Panc1 (cell line): ENCODE results near the gene REPIN1. TPM values are rescaled to one million over a fixed set of nuclear protein-coding genes. Genes with fewer than 3 reads are reported as not detected.

Source experiments
- ATAC-seq: fragments of 200-7000 bp; cut with Tn5 transposase; 2 replicates; pipeline ENCODE4 v1.9.1; 2020; ENCODE audit warnings: mild to moderate bottlenecking, moderate library complexity
- BruUV-seq: library from RNA; stranded (reverse); fragments of 400-500 nt; replicated peaks from 2 replicates; lab custom pipeline; 2021; lab: Mats Ljungman, UMichigan
- CTCF ChIA-PET: fragments of 300-600 bp; sonication (Branson Sonifier 250); formaldehyde crosslinking; loops from one replicate; lab custom pipeline; 2022; ENCODE audit warnings: antibody characterized with exemption; lab: Charles Lee
- POLR2A ChIA-PET: fragments of 300-600 bp; sonication (Branson Sonifier 250); formaldehyde crosslinking; loops from one replicate; lab custom pipeline; 2022; ENCODE audit warnings: antibody characterized with exemption; lab: Charles Lee
- DNase-seq: peaks from one replicate; pipeline ENCODE4 v3.0.0-alpha.2; 2010; ENCODE audit warnings: low read depth, low spot score
- H3K27ac ChIP-seq: 2 replicates; pipeline ENCODE4 v1.5.1; 2011; ENCODE audit warnings: mild to moderate bottlenecking, low read length, inconsistent platforms
- H3K27me3 ChIP-seq: fragments of 200-500 bp; sonication (Bioruptor generic); 2 replicates; pipeline ENCODE4 v1.6.0; 2014; ENCODE audit warnings: low read length, inconsistent platforms; ENCODE audit not compliant: control insufficient read depth, insufficient read depth
- H3K36me3 ChIP-seq: fragments of 200-500 bp; sonication (Bioruptor generic); 2 replicates; pipeline ENCODE4 v1.5.1; 2014; ENCODE audit warnings: inconsistent platforms, mild to moderate bottlenecking, low read length, moderate library complexity; ENCODE audit not compliant: control insufficient read depth, insufficient read depth
- H3K4me1 ChIP-seq: 2 replicates; pipeline ENCODE4 v1.5.1; 2011; ENCODE audit warnings: inconsistent platforms, mild to moderate bottlenecking, low read length, moderate library complexity; ENCODE audit not compliant: control insufficient read depth, insufficient read depth
- H3K4me3 ChIP-seq, 2 experiments: 2 replicates each; pipeline ENCODE4 v1.5.1; 2011 to 2012; ENCODE audit warnings: low read depth in 2 of 2, low read length in 2 of 2, mild to moderate bottlenecking in 2 of 2, inconsistent platforms in 1 of 2, moderate library complexity in 1 of 2
- H3K9me3 ChIP-seq: fragments of 200-500 bp; sonication (Bioruptor generic); 2 replicates; pipeline ENCODE4 v1.5.1; 2014; ENCODE audit warnings: low read depth, mild to moderate bottlenecking, inconsistent platforms, low read length, moderate library complexity; ENCODE audit not compliant: control insufficient read depth, insufficient read depth
- POLR2AphosphoS5 ChIP-seq: IDR thresholded peaks from 2 replicates; pipeline ENCODE4 v1.6.1; 2012; ENCODE audit warnings: mild to moderate bottlenecking, low read depth, low read length, moderate library complexity
- SIN3A ChIP-seq: IDR thresholded peaks from 2 replicates; pipeline ENCODE4 v1.6.1; 2012; ENCODE audit warnings: low read depth, mild to moderate bottlenecking, low read length, moderate library complexity, borderline replicate concordance; ENCODE audit not compliant: insufficient read depth
- TCF7L2 ChIP-seq: IDR thresholded peaks from 2 replicates; pipeline ENCODE4 v1.6.1; 2011; ENCODE audit warnings: mild to moderate bottlenecking, low read depth, low read length, inconsistent platforms
- in situ Hi-C: cut with HindIII; loops from 2 replicates; pipeline ENCODE4 v1.10.0; 2016; ENCODE audit warnings: low sequenced_read_pairs, low pct_unique_long_range_greater_than_20kb
- intact Hi-C: fragments of 100-400 bp; cut with micrococcal nuclease; formaldehyde crosslinking; loops from one replicate; pipeline ENCODE4 v1.10.0; 2022; ENCODE audit not compliant: unreplicated experiment
- total RNA-seq: library from RNA; stranded (reverse); gene quantifications from one replicate; pipeline ENCODE4 v1.2.1, GENCODE V29; 2021; ENCODE audit not compliant: unreplicated experiment
- TF ChIP-seq, protein P1 (sequence below), 2 experiments: IDR thresholded peaks; 2 replicates each; pipeline ENCODE4 v1.6.1; 2011 to 2012; ENCODE audit warnings: low read depth in 2 of 2, control low read depth in 1 of 2, low read length in 1 of 2, mild to moderate bottlenecking in 1 of 2, moderate library complexity in 1 of 2; ENCODE audit not compliant: insufficient read depth in 1 of 2
- TF ChIP-seq, protein P2 (sequence below): fragments of 450-650 bp; IDR thresholded peaks from 2 replicates; pipeline ENCODE4 v1.5.1; 2017; ENCODE audit warnings: mild to moderate bottlenecking

Gene REPIN1
- total RNA-seq, 1 experiment from 2014 or later = 209 TPM

DNA sequence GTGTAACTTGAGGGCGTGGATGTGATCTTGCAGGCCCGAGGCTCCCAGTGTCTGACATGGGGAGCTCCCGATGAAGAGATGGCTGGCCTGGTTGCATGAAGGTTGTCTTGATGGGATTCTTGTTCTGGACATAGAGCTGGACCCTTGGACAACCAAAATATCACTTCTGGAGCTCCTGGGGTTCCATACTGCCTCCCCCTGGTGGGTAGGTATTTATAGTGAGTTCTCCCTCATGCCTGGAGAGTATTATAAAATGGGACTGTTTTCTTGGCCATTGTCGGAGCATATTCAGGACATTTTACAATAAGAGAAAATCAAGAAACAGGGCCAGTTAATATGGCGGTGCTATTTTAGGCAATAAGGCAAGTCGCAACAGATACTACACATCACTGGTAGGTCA, 49.2 kb downstream of the REPIN1 start:
- Histone ChIP-seq H3K27ac (no peak overlapping the region), H3K4me1 (peaks cover 7% of the 10 kb centered on the region; the same call in 1 of the 2 replicates), H3K27me3 (no peaks in the 10 kb centered on the region), H3K36me3 (no peaks in the 10 kb centered on the region), H3K4me3 (no peak overlapping the region), H3K9me3 (no peaks in the 10 kb centered on the region)
- ChIA-PET CTCF (interaction anchor here (0.6 to 0.8 kb wide), 2 partner anchors 11 to 63 kb away, joined by 3 to 7 read pairs; no protein-coding TSS in a partner anchor), POLR2A (no interaction called here)
- DNase-seq (no peak), ATAC-seq (no peak)
- intact Hi-C loops = no loop called here
- BruUV-seq = no TSS peak
- TF ChIP-seq, protein P1, sequence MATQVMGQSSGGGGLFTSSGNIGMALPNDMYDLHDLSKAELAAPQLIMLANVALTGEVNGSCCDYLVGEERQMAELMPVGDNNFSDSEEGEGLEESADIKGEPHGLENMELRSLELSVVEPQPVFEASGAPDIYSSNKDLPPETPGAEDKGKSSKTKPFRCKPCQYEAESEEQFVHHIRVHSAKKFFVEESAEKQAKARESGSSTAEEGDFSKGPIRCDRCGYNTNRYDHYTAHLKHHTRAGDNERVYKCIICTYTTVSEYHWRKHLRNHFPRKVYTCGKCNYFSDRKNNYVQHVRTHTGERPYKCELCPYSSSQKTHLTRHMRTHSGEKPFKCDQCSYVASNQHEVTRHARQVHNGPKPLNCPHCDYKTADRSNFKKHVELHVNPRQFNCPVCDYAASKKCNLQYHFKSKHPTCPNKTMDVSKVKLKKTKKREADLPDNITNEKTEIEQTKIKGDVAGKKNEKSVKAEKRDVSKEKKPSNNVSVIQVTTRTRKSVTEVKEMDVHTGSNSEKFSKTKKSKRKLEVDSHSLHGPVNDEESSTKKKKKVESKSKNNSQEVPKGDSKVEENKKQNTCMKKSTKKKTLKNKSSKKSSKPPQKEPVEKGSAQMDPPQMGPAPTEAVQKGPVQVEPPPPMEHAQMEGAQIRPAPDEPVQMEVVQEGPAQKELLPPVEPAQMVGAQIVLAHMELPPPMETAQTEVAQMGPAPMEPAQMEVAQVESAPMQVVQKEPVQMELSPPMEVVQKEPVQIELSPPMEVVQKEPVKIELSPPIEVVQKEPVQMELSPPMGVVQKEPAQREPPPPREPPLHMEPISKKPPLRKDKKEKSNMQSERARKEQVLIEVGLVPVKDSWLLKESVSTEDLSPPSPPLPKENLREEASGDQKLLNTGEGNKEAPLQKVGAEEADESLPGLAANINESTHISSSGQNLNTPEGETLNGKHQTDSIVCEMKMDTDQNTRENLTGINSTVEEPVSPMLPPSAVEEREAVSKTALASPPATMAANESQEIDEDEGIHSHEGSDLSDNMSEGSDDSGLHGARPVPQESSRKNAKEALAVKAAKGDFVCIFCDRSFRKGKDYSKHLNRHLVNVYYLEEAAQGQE (IDR thresholded peaks at IDR 0.05; ENCODE audit: insufficient read depth in 1 of 2, low read depth in 2 of 2, low read length in 1 of 2) = no peak
- in situ Hi-C loops = no loop called here

DNA sequence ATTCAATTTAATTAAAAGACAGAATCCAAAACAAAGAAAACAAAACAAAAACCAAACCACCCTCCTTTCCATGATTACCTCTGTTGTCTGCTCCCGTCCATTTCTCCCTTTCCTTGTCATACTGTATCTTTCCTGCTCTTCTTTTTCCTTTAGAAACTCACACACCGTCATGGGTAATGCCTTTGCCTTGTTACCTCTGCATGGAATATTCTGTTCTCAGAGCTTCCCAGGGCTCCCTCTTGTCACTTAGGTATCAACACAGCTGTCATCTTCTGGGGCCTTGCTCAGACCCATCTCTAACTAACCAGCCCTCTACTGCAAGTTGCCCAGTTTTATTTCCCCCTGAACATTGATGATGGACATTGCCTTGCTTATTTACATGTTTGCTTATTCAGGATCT, 51.6 kb downstream of the REPIN1 start:
- H3K4me1 ChIP-seq = peaks cover 7% of the 10 kb centered on the region; the same call in 1 of the 2 replicates
- no peak overlapping the region for H3K4me3 ChIP-seq
- no peaks in the 10 kb centered on the region for H3K27me3 ChIP-seq
- ATAC-seq = no peak
- no peak for DNase-seq
- H3K36me3 ChIP-seq = no peaks in the 10 kb centered on the region
- H3K27ac ChIP-seq = no peak overlapping the region
- ChIA-PET CTCF (no interaction called here), POLR2A (no interaction called here)
- no TSS peak for BruUV-seq
- H3K9me3 ChIP-seq = no peaks in the 10 kb centered on the region
- intact Hi-C loops = loop anchor here (2.0 to 10.0 kb wide), 2 partner anchors 63 to 135 kb away; no protein-coding TSS in a partner anchor
- in situ Hi-C loops = no loop called here
- no peak for TF ChIP-seq SIN3A
- no peak for TF ChIP-seq POLR2AphosphoS5
- TF ChIP-seq TCF7L2 = no peak
- TF ChIP-seq, protein P2, sequence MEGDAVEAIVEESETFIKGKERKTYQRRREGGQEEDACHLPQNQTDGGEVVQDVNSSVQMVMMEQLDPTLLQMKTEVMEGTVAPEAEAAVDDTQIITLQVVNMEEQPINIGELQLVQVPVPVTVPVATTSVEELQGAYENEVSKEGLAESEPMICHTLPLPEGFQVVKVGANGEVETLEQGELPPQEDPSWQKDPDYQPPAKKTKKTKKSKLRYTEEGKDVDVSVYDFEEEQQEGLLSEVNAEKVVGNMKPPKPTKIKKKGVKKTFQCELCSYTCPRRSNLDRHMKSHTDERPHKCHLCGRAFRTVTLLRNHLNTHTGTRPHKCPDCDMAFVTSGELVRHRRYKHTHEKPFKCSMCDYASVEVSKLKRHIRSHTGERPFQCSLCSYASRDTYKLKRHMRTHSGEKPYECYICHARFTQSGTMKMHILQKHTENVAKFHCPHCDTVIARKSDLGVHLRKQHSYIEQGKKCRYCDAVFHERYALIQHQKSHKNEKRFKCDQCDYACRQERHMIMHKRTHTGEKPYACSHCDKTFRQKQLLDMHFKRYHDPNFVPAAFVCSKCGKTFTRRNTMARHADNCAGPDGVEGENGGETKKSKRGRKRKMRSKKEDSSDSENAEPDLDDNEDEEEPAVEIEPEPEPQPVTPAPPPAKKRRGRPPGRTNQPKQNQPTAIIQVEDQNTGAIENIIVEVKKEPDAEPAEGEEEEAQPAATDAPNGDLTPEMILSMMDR = no peak
- TF ChIP-seq, protein P1 (IDR thresholded peaks at IDR 0.05; ENCODE audit: insufficient read depth in 1 of 2, low read depth in 2 of 2, low read length in 1 of 2) = no peak
